Neural cell (in vitro differentiated cells): ENCODE data around the gene FAAH. TPM values are rescaled to one million over a fixed set of nuclear protein-coding genes. Genes with fewer than 3 reads are reported as not detected.

Source experiments
- H2AFZ ChIP-seq: fragments of 200-600, 300-800 bp; sonication (generic), shearing (Covaris generic); 2 replicates; pipeline ENCODE4 v1.6.0; 2014; ENCODE audit warnings: low read depth, mild to moderate bottlenecking, antibody characterized with exemption, low read length, moderate library complexity
- H3F3A ChIP-seq: fragments of 200-600 bp; shearing (Covaris generic); 2 replicates; pipeline ENCODE4 v1.6.1; 2016; ENCODE audit warnings: mild to moderate bottlenecking, moderate library complexity, mixed read lengths, antibody characterized with exemption, low read length; ENCODE audit not compliant: insufficient read depth, poor library complexity, severe bottlenecking
- H3K27ac ChIP-seq: fragments of 200-600, 300-800 bp; sonication (generic), shearing (Covaris generic); 2 replicates; pipeline ENCODE4 v1.5.1; 2014; ENCODE audit warnings: mild to moderate bottlenecking, low read length, moderate library complexity
- H3K27me3 ChIP-seq: fragments of 300-800, 200-600 bp; sonication (generic), shearing (Covaris generic); 2 replicates; pipeline ENCODE4 v1.6.0; 2014; ENCODE audit warnings: mild to moderate bottlenecking, low read depth, low read length, moderate library complexity; ENCODE audit not compliant: insufficient read depth
- H3K36me3 ChIP-seq: fragments of 300-800, 200-600 bp; sonication (generic), shearing (Covaris generic); 2 replicates; pipeline ENCODE4 v1.5.1; 2014; ENCODE audit warnings: mild to moderate bottlenecking, antibody characterized with exemption, low read length, moderate library complexity; ENCODE audit not compliant: insufficient read depth
- H3K4me2 ChIP-seq: fragments of 300-800, 200-600 bp; sonication (generic), shearing (Covaris generic); 2 replicates; pipeline ENCODE4 v1.6.0; 2014; ENCODE audit warnings: mild to moderate bottlenecking, low read length
- H3K4me3 ChIP-seq: fragments of 300-800, 200-600 bp; sonication (generic), shearing (Covaris generic); 2 replicates; pipeline ENCODE4 v1.5.1; 2014; ENCODE audit warnings: mild to moderate bottlenecking, low read length, moderate library complexity
- H3K79me2 ChIP-seq: fragments of 200-600 bp; shearing (Covaris generic); replicated peaks from 2 replicates; pipeline ENCODE4 v1.6.0; 2014; ENCODE audit warnings: mild to moderate bottlenecking, low read length, moderate library complexity; ENCODE audit not compliant: insufficient read depth
- H3K9ac ChIP-seq: fragments of 300-800, 200-600 bp; sonication (generic), shearing (Covaris generic); 2 replicates; pipeline ENCODE4 v1.6.1; 2016; ENCODE audit warnings: mild to moderate bottlenecking, low read length, mixed read lengths
- H3K9me2 ChIP-seq: fragments of 200-600 bp; shearing (Covaris generic); 2 replicates; pipeline ENCODE4 v1.6.1; 2016; ENCODE audit warnings: mild to moderate bottlenecking, low read length, mixed read lengths; ENCODE audit not compliant: insufficient read depth
- H3K9me3 ChIP-seq: fragments of 200-600, 300-800 bp; sonication (generic), shearing (Covaris generic); 2 replicates; pipeline ENCODE4 v1.6.1; 2016; ENCODE audit warnings: mild to moderate bottlenecking, mixed run types, low read length, moderate library complexity, mixed read lengths
- H4K20me1 ChIP-seq: fragments of 200-600 bp; shearing (Covaris generic); 2 replicates; pipeline ENCODE4 v1.6.1; 2016; ENCODE audit warnings: mild to moderate bottlenecking, mixed run types; ENCODE audit not compliant: insufficient read depth
- CTCF ChIP-seq: fragments of 450-650 bp; IDR thresholded peaks from 2 replicates; pipeline ENCODE4 v1.5.1; 2014; ENCODE audit warnings: antibody characterized with exemption, mild to moderate bottlenecking, moderate library complexity; ENCODE audit not compliant: poor library complexity, severe bottlenecking
- EP300 ChIP-seq: fragments of 450-650 bp; conservative IDR thresholded peaks from 2 replicates; pipeline ENCODE4 v1.6.1; 2014; ENCODE audit warnings: antibody characterized with exemption, mild to moderate bottlenecking, moderate library complexity; ENCODE audit not compliant: poor library complexity, severe bottlenecking
- EZH2 ChIP-seq: fragments of 200-600, 300-800 bp; shearing (Covaris generic), sonication (generic); IDR thresholded peaks from 2 replicates; pipeline ENCODE4 v1.6.1; 2014; ENCODE audit warnings: antibody characterized with exemption, low read length, borderline replicate concordance, mild to moderate bottlenecking; ENCODE audit not compliant: insufficient read depth, poor library complexity, severe bottlenecking
- MXI1 ChIP-seq: fragments of 450-650 bp; conservative IDR thresholded peaks from 2 replicates; pipeline ENCODE4 v1.6.1; 2014; ENCODE audit warnings: antibody characterized with exemption, mild to moderate bottlenecking; ENCODE audit not compliant: poor library complexity, severe bottlenecking
- POLR2AphosphoS5 ChIP-seq: IDR thresholded peaks from 2 replicates; pipeline ENCODE4 v1.6.1; 2012
- RAD21 ChIP-seq: fragments of 450-650 bp; conservative IDR thresholded peaks from 2 replicates; pipeline ENCODE4 v1.6.1; 2014; ENCODE audit warnings: antibody characterized with exemption, mild to moderate bottlenecking, moderate library complexity
- SMC3 ChIP-seq: fragments of 450-650 bp; conservative IDR thresholded peaks from 2 replicates; pipeline ENCODE4 v1.6.1; 2014; ENCODE audit warnings: antibody characterized with exemption, mild to moderate bottlenecking, moderate library complexity; ENCODE audit not compliant: poor library complexity
- TAF1 ChIP-seq: IDR thresholded peaks from 2 replicates; pipeline ENCODE4 v1.6.1; 2012; ENCODE audit warnings: low read depth
- polyA plus RNA-seq: library from polyadenylated mRNA; depleted of rRNA; stranded (reverse); fragments of >200 nt; gene quantifications from 2 replicates; pipeline ENCODE4 v1.2.3, GENCODE V29; 2014
- TF ChIP-seq, protein P1 (sequence below): IDR thresholded peaks from 2 replicates; pipeline ENCODE4 v1.6.1; 2012; ENCODE audit warnings: borderline replicate concordance

The FAAH gene
- polyA plus RNA-seq, 1 donor from 2014 or later, result 106 TPM

GRCh38 chr1:46455951-46456350, 61.8 kb downstream of the FAAH start:
- Histone ChIP-seq H3K27ac (no peak overlapping the region), H3K4me2 (no peak overlapping the region), H3K9me3 (no peaks in the 10 kb centered on the region), H3F3A (no peaks in the 10 kb centered on the region), H3K79me2 (no peaks in the 10 kb centered on the region), H3K4me3 (no peak overlapping the region), H4K20me1 (no peaks in the 10 kb centered on the region), H3K9me2 (no peaks in the 10 kb centered on the region), H3K9ac (no peak overlapping the region), H3K36me3 (no peaks in the 10 kb centered on the region), H2AFZ (no peak overlapping the region), H3K27me3 (peaks cover 53% of the 10 kb centered on the region)
- no peak for TF ChIP-seq MXI1
- no peak for TF ChIP-seq TAF1
- TF ChIP-seq RAD21, result no peak
- no peak for TF ChIP-seq SMC3
- TF ChIP-seq, protein P1, sequence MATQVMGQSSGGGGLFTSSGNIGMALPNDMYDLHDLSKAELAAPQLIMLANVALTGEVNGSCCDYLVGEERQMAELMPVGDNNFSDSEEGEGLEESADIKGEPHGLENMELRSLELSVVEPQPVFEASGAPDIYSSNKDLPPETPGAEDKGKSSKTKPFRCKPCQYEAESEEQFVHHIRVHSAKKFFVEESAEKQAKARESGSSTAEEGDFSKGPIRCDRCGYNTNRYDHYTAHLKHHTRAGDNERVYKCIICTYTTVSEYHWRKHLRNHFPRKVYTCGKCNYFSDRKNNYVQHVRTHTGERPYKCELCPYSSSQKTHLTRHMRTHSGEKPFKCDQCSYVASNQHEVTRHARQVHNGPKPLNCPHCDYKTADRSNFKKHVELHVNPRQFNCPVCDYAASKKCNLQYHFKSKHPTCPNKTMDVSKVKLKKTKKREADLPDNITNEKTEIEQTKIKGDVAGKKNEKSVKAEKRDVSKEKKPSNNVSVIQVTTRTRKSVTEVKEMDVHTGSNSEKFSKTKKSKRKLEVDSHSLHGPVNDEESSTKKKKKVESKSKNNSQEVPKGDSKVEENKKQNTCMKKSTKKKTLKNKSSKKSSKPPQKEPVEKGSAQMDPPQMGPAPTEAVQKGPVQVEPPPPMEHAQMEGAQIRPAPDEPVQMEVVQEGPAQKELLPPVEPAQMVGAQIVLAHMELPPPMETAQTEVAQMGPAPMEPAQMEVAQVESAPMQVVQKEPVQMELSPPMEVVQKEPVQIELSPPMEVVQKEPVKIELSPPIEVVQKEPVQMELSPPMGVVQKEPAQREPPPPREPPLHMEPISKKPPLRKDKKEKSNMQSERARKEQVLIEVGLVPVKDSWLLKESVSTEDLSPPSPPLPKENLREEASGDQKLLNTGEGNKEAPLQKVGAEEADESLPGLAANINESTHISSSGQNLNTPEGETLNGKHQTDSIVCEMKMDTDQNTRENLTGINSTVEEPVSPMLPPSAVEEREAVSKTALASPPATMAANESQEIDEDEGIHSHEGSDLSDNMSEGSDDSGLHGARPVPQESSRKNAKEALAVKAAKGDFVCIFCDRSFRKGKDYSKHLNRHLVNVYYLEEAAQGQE, result no peak
- no peak for TF ChIP-seq EP300
- TF ChIP-seq POLR2AphosphoS5, result no peak
- no peak for TF ChIP-seq EZH2
- no peak for TF ChIP-seq CTCF

DNA sequence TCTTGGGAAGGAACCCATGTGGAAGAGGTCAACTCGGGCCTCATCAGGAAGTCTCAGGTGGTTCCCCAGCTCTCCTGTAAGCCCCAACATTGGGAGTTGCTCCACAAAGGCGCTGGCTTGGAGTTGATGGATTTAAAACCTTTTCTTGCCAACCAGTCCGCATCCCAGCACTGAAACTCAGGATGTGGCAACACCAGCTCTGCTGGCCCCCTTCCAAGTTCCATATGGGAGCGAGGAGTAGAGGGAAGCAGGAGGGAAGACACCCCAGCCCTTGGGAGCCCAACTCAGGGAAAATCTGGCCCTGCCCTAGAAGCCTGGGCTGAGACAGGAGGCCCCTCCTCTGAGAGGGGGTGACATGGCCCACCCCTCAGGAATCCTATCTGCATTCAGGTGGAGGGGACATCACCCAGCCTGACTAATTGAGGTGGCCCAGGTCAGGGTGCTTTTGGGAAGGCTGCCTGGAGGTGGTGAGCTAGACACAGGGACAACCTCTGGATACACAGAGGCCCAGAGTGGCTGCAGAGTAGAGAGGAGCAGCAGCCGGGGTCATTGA, 62.4 kb downstream of the FAAH start:
- TF ChIP-seq RAD21 (no peak), EZH2 (no peak), SMC3 (no peak), MXI1 (no peak), EP300 (no peak), CTCF (no peak), TAF1 (no peak), POLR2AphosphoS5 (no peak)
- TF ChIP-seq, protein P1, result no peak
- H3K27ac ChIP-seq, result no peak overlapping the region
- H3K4me3 ChIP-seq, result no peak overlapping the region
- no peaks in the 10 kb centered on the region for H3F3A ChIP-seq
- peaks cover 52% of the 10 kb centered on the region for H3K27me3 ChIP-seq
- no peaks in the 10 kb centered on the region for H3K79me2 ChIP-seq
- H3K9ac ChIP-seq, result no peak overlapping the region
- no peaks in the 10 kb centered on the region for H3K9me2 ChIP-seq
- H3K9me3 ChIP-seq, result no peaks in the 10 kb centered on the region
- H3K36me3 ChIP-seq, result no peaks in the 10 kb centered on the region
- H4K20me1 ChIP-seq, result no peaks in the 10 kb centered on the region
- no peak overlapping the region for H3K4me2 ChIP-seq
- no peak overlapping the region for H2AFZ ChIP-seq
